Fibroblast of mammary gland (primary cell): ENCODE results near the gene SESN2.

Experiments
- DNase-seq: peaks from one replicate; pipeline ENCODE4 v3.0.0-alpha.2; 2010; ENCODE audit warnings: low read depth
- H3K4me3 ChIP-seq: 2 replicates; pipeline ENCODE4 v1.5.1; 2011; ENCODE audit warnings: low read depth, mild to moderate bottlenecking, low read length, moderate library complexity; ENCODE audit not compliant: control insufficient read depth
- TF ChIP-seq, protein P1 (sequence below): conservative IDR thresholded peaks from 2 replicates; pipeline ENCODE4 v1.5.1; 2011; ENCODE audit warnings: low read depth, low read length, inconsistent platforms; ENCODE audit not compliant: control insufficient read depth, insufficient read depth

SESN2 gene

DNA sequence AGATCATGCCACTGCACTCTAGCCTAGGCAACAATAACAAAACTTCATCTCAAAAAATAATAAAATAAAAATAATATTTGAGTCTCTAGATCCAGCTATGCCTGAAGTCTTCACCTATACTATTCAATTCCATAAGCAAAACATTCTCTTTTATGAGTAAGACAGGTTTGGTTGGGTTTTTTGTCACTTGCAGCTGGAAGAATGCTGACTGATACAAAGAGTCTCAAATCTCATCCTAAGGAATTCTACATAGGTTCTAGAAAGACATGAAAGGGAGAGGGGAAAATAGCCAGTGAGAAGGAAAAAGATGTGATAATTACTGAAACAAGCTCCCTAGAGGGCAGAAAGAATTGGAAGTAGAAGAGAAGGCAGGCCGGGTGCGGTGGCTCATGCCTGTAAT is 39.1 kb downstream of the SESN2 start:
- H3K4me3 ChIP-seq, result no peak overlapping the region
- TF ChIP-seq, protein P1, sequence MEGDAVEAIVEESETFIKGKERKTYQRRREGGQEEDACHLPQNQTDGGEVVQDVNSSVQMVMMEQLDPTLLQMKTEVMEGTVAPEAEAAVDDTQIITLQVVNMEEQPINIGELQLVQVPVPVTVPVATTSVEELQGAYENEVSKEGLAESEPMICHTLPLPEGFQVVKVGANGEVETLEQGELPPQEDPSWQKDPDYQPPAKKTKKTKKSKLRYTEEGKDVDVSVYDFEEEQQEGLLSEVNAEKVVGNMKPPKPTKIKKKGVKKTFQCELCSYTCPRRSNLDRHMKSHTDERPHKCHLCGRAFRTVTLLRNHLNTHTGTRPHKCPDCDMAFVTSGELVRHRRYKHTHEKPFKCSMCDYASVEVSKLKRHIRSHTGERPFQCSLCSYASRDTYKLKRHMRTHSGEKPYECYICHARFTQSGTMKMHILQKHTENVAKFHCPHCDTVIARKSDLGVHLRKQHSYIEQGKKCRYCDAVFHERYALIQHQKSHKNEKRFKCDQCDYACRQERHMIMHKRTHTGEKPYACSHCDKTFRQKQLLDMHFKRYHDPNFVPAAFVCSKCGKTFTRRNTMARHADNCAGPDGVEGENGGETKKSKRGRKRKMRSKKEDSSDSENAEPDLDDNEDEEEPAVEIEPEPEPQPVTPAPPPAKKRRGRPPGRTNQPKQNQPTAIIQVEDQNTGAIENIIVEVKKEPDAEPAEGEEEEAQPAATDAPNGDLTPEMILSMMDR, result no peak
- no peak for DNase-seq

DNA sequence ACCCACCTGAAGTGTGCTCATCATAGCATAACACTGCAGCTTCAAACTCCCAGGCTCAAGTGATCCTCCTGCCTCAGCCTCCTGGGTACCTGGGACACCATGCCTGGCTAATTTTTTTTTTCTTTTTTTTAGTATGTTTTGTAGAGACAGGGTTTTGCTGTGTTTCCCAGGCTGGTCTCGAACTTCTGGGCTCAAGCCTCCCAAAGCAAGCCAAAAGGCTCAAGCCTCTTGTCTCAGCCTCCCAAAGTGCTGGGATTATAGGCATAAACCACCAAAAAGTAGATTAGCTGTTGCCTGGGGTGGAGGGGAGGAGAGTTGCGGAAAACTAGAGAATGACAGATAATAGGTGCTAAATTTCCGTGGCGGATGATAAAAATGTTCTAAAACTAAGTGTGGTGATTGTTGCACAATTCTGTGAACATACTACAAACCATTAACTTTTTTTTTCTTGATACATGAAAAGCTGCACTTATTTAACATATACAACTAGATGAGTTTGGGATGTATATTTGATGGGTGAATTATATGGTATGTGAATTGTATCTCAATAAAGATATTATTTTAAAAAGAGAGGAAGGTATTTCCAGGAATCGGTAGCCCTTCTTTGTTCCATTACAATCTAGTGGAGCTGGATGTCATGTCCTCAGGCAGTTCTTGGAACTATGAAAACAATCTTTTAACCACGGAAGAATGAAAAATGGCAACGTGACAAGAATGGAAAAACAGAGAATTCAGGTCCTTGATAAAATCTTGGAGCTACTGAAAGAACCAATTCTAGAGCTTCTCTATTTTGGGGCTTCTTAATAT is 42.3 kb downstream of the SESN2 start:
- TF ChIP-seq, protein P1, result no peak
- no peak overlapping the region for H3K4me3 ChIP-seq
- no peak for DNase-seq

DNA sequence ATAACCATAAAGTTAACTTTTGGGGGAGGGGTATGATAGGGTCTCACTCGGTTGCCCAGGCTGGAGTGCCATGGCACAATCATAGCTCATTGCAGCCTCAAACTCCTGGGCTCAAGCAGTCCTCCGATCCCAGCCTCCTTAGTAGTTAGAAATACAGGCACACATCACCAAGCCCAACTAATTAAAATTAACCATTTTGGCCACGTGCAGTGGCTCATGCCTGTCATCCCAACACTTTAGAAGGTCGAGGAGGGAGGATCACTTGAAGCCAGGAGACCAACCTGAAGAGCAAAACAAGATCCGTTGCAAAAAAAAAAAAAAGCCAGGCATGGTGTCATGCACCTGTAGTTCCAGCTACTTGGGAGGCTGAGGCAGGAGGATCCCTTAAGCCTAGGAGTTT is 42.9 kb downstream of the SESN2 start:
- TF ChIP-seq, protein P1, result no peak
- no peak overlapping the region for H3K4me3 ChIP-seq
- no peak for DNase-seq

DNA sequence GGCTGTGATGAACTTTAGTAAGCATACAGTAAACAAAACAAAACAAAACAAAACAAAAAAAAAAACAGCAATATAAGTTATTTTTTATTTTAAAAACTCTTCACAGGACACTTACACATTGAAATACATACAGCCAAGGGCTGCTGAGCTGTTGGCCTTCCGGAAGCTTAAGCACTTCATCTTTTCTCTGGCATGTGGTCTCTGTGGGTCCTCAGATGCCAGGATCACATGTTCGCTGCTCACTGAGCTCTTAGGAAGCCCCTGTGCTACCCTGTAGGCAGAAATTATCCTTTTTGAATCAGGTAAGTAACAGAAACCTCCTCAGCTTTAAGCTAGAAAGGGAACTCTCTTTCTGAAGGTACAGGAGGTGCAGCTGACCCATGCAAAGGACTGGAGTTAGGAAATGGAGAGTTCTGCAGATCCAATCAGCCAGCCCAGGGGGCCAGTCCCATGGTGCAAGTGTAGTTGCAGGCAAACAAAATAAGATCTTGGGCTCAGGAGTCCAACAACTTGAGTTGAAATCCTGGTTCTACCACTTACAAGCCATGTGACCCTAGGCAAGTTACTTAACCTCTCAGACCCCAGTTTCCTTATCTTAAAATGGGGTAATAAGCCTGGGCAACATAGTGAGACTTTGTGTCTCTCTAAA is 47.1 kb downstream of the SESN2 start:
- H3K4me3 ChIP-seq, result no peak overlapping the region
- DNase-seq, result no peak
- TF ChIP-seq, protein P1, result no peak

DNA sequence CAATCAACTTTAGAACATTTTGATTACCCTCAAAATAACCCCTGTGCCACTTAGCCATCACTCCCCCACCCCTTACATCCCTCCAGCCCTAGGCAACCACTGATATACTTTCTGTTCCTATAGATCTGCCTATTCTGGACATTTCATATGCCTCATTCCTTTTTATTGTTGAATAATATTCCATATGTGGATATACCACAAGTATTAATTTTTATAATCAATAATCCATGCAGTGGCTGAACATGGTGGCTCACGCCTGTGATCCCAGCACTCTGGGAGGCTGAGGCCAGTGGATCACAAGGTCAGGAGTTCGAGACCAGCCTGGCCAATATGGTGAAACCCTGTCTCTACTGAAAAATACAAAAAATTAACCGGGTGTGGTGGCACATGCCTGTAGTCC is 49.4 kb downstream of the SESN2 start:
- TF ChIP-seq, protein P1, result no peak
- no peak for DNase-seq
- no peak overlapping the region for H3K4me3 ChIP-seq

DNA sequence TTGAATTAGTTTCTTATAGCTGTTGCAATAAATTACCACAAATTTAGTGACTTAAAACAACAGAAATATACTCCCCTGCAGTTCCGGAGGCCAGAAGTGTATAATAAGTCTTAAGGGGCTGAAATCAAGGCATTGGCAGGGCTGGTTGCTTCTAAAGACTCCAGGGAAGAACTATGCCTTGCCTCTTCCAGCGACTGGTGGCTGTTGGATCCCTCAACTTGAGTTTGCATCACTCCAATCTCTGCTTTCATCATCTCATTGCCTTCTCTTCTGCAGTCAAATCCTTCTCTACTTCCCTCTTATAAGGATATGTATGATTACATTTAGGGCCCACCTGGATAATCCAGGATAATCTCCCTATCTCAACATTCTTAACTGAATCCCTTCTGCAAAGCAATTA is 50.4 kb downstream of the SESN2 start:
- no peak for DNase-seq
- TF ChIP-seq, protein P1, result no peak
- no peak overlapping the region for H3K4me3 ChIP-seq
